Activated CD8-positive, alpha-beta memory T cell treated with anti-CD3 and anti-CD28 coated beads, Interleukin-2, amount 50 U/mL, for 24 hours (primary cell): ENCODE measurements around the gene RPS15.
"Not testable (repeated sequence)": the region's sequence is repeated elsewhere in the genome, so short reads cannot be mapped to it uniquely, and the experiment has no call there.

ENCODE experiments used
- DNase-seq: peaks from one replicate; pipeline ENCODE4 v3.0.0-alpha.2; 2020; ENCODE audit errors: extremely low read depth

Gene RPS15

DNA sequence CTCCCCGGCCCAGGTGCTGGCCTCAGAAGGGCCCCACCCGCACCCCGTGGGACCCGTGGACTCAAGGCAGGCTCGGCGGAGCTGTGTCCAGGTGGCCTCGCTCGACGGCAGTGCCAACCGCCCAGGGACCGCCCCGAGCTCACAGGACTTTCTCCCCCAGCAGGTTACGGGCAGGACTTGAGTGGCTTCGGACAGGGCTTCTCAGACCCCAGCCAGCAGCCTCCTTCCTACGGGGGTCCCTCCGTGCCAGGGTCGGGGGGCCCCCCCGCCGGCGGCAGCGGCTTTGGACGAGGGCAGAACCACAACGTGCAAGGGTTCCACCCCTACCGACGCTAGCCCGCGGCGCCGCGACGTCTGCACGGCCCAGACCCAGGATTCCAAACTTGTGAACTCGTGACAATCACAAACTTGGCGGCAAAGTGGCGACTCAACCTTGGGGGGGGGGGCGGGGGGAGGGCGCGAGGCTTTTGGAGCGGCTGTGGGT, 3.6 kb upstream of the RPS15 start:
- no peak for DNase-seq

DNA sequence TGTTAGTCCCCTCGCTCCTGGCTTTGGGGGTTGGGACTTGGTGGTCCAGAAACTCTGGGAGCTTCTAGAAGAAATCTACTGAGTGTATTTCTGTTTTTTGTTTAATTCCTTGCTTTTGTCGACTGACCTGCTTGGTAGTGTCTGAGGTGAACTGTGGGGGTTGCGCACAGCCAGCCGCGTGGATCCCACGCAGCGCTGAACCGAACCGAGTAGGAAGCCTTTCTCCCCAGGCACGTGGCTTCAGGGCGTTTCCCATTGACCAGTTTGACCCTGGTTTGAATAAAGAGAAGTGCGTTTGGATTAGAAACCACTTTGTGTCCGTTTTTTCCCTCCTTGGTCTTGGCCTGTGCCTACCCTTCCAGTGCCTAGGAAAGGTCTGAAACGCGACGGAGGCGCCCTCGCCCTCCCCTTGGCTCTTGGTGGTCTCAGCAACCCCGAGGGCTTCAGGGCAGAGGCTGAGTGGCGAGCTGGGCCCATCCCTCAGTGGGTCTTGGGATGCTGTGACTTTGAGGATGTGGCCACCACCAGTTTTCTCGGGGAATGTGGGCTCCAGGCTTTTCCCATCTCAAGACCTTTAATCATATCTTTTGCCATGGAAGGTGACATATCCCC, 2.7 kb upstream of the RPS15 start:
- DNase-seq = no peak

DNA sequence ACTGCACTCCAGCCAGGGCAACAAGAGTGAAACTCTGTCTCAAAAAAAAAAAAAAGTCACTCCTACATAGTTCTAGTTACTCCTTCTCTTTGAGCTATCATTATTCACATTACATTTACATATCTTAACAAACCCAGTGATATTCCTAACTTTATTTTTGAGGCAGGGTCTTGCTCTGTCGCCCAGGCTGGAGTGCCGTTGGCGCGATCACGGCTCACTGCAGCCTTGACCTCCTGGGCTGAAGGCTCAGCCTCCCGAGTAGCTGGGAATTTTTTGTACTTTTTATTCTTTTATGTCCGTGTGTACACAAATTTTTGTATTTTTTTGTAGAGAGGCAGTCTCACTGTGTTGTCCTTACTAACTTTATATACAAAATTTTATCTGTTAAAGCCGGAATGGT, 587 bp upstream of the RPS15 start:
- no peak for DNase-seq

DNA sequence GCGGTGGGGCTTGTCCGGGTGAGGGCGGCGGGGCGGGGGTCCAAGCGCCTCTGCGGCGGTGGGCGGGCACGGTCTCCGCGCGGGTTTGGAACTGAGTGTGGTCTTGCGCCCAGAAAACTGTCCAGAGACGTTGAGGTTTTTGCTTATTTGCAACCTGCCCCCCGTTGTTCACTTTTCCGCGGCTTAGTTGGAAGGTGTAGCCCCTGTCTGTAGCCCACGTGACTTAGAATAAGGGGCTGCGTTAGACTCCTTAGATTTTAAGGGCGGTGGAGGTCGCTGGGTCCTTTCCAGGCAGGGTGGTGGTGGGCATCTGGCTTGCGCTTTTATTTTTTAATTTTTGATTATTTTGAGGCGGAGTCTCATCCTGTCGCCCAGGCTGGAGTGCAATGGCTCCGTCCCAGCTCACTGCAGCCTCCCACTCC, 748 bp downstream of the RPS15 start:
- no peak for DNase-seq

DNA sequence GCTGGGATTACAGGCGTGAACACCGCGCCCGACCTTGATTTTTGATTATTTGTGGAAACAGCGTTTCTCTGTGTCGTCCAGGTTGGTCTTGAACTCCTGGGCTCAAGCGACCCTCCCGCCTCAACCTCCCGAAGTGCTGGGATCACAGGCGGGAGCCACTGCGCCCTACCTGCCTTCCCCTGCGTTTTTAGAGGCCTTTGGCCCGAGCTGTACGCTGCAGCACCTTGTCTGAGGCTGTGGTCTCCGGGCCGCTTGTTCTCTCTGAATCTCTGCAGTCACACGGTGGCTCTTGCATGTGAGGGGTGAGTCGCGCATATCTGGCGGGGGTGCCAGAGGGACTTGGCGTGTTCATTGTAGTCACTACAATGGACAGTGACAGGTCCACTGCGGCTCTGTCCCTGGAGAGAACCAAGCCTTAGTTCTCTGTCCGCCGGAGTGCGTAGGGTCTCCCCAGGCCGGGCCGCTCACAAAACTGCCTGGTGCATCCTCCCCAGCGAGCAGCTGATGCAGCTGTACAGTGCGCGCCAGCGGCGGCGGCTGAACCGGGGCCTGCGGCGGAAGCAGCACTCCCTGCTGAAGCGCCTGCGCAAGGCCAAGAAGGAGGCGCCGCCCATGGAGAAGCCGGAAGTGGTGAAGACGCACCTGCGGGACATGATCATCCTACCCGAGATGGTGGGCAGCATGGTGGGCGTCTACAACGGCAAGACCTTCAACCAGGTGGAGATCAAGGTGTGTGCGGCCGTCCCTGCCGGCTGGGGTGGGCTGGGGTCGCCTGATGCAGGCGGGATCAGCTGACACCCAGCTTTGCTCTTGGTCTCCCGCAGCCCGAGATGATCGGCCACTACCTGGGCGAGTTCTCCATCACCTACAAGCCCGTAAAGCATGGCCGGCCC, 1.6 kb downstream of the RPS15 start:
- DNase-seq = not testable (repeated sequence)

DNA sequence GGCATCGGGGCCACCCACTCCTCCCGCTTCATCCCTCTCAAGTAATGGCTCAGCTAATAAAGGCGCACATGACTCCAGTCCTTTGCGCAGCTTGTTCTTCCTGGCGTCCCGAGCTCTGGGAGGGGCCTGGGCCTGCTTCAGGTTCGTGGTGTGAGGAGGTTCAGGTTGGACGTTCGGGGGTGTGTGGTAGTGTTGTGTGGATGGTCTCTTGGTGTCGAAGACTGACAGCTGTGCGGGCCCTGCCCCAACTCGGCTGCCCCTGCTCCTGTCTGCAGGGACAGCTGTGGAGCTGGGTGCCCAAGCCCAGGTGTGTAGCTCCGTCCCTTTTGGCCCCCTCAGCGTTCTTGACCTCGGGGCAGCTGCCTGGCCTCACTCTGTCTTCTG, 2.2 kb downstream of the RPS15 start:
- no peak for DNase-seq

DNA sequence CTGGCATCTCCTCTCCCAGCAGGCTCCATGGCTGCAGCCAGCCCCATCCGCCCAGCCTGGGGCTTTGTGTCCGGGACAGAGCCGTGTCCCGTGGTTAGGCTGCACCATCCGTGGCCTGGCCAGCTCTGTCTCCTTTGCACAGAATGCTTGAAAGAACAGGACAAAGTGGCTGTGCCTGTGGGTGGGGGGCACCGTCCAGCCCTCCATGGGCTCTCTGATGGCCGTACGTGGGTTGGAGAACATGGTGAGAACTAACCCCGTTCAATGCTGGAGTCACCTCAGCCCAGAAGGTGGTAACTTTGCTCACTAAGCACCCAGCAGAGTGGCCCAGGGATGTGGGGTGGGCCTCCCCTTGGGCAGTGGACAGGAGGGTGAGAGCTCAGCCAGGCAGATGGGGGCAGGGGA, 2.8 kb downstream of the RPS15 start:
- no peak for DNase-seq

DNA sequence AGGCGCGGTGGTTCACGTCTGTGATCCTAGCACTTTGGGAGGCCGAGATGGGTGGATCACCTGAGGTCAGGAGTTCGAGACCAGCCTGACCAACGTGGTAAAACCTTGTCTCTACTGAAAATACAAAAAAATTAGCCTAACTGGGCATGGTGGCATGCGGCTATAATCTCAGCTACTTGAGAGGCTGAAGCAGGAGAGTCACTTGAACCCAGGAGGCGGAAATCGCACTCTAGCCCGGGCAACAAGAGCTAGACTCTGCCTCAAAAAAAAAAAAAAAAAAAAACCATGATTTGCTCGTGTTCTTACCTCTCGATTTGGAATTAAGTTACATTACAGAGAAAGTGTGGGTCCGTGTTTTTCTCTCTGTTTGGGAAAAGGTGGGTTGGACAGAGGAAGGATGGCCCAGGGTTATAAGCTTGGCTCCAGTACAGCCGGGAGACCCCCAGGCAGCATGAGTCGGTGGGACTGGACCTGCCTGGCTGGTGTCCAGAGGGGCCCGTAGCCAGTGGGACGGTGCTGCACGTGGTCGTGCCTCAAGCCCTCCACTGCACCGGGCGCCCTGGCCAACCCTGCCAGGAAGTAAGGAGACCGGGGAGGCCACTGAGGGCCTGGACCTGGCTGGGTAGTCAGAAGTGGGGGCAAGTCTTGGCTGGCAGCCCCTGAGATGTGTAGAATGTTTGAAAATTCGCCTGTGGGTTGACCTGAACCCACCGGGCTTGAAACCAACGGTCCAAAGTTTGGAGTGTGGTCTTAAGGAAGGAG, 3.7 kb downstream of the RPS15 start:
- no peak for DNase-seq

DNA sequence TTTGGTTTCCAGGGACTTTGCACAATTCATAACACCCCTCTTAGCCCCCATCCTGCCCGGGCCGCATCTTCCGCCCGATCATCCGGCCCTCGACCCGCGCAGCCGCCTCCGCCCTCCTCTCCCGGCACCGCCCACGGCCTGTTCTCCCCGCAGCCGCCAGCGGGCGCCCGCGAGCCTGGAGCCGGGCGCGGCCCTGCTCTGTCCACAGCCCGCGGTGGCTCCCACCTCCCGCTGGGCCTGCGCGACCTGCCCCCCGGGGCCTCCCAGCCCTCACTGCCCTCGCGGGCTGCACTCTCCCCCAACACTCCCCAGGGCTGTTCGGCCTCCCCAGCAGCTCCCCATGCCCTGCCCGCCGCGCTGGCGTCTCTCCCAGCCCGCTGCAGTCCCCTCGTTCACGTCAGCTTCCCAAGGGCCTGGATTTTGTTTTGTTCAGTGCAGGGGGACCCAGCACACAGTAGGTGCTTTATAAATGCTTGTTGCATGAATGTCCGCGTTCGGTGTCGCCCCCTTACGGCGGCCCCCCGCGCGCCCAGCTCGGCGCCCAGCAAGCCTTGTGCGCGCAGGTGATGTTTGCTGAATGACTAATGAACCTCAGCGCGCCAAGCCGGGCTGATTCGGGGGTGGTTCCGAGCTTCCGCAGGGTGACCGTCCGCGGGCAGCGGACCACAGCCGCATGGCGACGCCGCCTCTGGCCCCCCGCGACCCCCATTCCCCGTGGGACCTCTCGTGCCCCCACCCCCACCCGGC, 7.2 kb downstream of the RPS15 start:
- DNase-seq = no peak

DNA sequence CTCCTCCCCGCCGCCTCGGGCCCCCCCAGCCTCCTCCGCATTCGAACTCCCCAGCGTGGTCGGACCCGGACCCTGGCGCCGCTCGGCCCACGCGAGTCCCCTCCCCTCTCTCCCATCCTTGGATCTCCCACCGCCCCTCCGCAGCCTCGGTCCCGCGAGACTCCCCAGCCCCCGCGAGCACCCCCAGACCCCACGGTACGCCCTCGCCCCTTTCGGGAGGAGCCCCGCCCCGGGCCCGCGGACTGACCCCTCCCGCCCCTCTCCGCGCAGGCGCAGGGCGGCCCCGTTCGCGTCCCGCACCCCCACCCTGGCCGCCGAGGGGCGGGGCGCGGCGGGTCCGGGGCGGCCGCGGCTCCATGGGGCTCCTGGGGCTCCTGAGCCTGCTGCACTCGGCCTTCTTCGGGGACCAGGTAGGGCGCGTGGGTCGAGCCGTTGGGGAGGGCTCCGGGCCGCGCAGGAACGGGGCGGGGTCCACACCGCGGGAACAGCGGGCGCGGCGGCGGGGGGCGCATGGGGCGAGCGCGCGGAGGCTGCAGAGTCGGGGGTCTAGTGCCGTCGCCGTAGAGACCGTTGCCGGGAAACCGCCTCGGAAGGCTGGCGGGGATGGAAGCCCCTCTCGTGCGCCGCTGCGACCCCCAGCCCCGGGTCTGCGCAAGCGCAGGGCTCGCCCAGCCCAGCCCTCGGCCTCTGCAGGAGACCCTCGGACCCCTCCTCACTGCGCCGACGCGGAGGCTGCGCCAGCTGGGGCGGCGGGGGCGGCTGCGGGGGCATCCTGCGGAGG, 7.9 kb downstream of the RPS15 start:
- DNase-seq = no peak

DNA sequence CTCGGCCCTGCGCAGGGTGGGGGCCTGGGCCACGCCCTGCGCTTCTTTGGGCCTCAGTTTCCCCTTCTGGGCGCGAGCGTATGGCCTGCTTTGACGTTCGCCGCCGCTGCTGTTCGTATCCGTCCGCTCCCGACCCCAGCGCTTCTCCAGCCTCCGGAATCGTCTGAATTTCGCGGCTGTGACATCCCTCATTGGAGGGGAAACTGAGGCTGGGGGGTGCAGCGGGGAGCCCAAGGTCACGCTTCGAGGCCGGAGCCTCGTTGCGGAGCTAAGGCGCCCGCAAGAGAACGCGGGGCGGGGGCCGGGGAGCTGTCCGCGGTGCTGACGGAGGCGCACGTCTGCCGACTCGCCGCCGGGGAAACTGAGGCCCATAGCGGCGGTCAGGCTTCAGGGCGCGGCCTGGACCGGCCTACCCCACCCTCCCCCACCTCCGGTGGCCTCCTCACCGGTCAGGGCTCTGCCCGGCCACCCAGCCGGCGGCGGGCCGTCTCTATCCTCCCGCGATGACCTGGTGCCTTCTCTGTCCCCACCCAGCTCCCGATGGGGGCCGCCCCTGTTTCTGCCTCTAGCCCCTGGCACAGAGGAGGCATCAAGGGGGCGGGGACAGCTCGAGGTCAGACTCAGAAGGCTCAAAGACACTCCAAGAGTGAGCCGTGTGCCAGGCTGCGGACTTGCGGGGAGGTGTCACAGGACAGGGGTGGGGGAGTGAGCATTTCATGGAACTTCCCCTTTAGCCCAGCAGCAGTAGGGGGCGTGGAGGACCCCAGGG, 8.7 kb downstream of the RPS15 start:
- DNase-seq = no peak

DNA sequence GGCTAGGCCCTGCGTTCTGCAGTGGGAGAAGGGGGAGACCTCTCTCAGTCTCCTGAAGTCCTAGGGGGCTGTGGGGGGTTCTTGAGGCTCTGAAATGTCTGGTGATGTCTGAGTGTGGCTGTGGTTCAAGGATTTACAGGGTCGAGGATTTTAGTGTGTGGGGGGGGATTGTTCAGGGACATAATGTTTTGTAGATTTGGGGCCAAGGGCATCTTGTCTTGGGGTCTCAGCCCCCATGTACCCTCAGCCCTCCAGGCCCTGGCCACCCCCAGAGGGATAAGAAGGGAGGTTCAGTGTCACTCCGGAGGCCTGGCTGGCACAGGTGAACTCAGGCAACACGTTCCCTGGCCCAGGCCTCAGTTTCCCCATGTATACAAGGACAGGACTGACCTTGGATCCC, 9.3 kb downstream of the RPS15 start:
- no peak for DNase-seq

DNA sequence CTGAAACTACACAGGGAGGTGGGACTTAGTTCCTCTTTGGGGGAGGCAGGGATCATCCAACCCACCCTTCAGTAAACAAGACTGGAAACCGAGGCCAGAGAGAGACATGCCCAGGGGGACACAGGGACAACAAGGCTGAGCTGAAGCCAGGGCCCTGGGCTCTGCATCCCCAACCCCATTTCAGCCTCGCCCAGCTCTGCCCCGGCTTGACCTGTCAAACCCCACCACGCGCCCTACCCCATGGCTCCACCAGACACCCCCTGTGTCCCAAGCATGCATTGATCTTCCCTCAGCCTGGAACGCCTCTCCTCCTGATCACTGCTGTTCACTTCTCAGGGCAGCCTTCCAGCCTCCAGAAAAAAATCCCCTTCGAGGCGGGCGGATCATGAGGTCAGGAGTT, 9.7 kb downstream of the RPS15 start:
- no peak for DNase-seq

DNA sequence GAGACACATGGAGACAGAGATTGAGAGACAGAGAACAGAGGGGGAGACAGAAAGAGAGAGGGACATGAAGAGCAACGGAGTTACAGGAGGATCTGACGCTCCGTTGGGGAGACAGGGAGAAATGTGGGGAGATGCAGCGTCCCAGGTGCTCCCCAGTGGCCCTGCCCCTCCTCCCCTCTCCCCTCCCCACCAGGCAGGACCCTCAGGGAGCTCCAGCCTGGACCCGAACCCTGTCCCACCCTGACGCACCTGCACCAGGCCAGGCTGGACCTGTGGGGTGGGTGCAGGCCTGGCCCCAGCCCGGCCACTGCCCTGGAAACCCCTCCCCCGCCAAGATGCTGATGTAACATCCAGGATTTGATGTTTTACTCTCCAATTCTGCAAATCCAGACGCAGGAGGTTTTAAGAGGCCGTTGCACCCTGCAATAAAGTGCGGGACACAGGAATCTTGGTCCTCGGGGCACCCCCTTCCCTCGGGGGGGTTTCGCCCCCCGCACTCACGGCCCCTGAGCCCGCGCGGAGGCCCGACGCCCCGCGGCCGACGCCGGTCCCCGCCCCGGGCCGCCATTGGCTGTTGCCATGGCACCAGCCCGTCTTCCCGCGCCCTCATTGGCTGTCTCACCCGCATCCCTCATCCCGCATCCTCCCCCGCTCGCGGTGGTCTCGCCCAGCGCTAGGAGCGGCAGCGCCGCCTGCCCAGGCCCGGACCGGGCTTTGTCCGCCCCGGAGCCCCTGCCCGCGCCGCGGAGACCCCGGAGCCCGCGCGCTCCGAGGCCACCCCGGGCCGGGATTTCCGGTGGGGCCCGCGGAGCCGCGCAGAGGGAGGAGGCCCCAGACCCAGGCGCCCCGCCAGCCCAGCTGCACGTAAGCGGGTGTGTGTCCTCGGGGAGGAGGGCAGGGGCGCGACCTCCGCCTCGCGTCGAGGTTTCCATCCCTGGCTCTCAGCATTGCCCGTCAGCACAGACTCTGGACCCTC, 11.6 kb downstream of the RPS15 start, which contains the start of gene APC2:
APC2 (plus strand) TSS at position 655 of the 976 bp plus-strand sequence. CDS start 2,881 bp downstream, outside the sequence.
- no peak for DNase-seq

DNA sequence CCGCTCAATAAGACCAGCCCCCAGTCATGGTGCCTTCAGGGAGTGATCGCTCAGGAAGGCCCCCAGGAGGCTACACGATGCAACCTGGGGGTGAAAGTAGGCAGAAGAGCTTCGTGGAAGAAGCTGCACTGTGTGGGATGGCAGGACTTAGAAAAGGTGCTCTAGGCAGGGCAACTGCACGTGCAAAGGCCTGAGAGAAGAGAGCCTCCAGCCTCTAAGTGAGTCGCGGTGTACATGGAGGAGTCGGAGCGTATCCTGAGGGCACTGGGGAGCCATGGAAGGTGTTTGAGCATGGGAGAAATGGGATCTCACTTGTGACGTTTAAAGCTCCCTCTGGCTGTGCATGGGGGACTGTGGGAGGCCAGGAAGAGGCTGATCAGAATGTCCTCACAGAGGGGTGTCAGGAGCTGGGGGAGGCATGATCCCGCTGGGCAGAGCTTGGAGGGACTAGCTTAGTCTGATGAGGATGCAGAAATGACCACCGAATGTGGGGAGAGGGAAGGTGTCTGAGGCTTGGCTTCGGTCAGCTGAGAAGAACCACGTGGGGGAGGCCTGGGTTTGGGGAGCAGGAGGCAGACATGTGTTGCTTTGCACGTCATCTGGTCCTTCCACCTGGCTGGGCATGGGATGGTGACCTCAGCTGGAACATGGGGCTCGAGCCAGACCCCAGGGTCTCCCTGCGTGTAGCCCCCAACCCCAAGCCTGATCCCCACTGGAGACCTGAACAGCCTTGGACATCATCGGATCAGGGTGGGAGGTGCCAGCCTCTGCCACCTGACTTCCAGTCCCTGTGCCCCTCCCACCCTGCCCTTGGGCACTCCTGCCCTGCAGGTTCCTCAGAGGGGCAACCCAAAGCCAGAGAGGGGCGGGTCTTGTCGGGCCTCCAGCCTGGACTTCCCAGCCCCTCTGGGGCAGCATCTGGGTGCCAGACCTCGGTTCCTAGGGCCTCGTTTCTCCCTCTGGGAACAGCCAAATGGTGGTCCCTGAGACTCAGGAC, 12.8 kb downstream of the RPS15 start:
- DNase-seq = no peak

DNA sequence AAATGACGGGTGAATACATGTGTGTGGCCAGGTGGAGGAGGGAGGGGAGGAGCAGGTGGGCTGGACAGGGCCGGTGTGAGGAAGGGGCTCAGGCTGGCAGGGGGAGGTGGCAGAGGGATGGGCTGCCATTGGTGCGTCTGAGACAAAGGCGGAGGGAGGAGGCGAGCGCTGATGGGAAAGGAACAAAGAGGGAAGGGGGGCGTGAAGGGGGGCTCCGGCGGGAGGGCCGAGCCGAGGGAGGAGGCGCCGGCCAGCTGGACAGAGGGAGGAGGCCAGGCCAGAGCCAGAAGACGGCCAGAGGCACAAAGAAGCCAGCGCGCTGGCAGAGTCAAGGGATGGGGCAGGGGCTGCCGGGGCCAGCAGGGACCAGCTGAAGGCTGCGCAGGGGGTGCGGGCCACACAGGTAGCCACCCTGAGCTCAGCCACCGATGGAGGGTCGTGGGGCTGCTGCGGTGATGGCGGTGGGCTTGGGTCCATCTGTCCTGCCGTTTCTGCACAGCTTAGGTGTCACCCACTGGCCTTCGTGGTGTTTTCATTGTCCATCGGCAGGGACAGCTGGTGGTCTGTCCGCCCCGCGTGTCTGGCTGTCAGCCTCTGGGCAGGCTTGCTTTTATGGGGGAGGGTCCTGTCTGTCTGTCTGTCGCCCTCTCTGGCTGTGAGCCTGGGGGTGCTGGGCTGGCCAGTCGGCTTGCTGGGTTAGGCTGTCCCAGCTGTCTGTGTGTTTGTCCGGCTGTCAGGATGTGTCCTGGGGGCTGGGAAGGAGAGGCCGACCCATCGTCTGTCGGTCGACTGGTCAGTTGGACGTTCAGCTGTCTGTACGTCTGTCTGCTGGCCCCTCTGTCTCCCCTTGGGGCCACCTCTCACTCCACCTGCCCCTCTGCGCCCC, 14.0 kb downstream of the RPS15 start:
- DNase-seq = no peak
